ENCODE measurements around the gene BBX.

BBX gene

GRCh38 chr3:107540857-107541256 lies 18.1 kb downstream of the BBX start:
- DNase-seq (ENCODE audit: low read depth), result no peak
- no peak for TF ChIP-seq CTCF (conservative IDR thresholded peaks at IDR 0.05; ENCODE audit: low read depth, low read length)
- no peak overlapping the region for H3K4me3 ChIP-seq (ENCODE audit: low read length)

GRCh38 chr3:107542665-107543064 lies 19.9 kb downstream of the BBX start:
- TF ChIP-seq CTCF (conservative IDR thresholded peaks at IDR 0.05; ENCODE audit: low read depth, low read length), result no peak
- no peak overlapping the region for H3K4me3 ChIP-seq (ENCODE audit: low read length)
- DNase-seq (ENCODE audit: low read depth), result no peak

- DNase-seq (ENCODE audit: low read depth), result no peak
- H3K4me3 ChIP-seq (ENCODE audit: low read length), result no peak overlapping the region
- peak; percentile 45 for TF ChIP-seq CTCF (conservative IDR thresholded peaks at IDR 0.05; ENCODE audit: low read depth, low read length)
Measured at GRCh38 chr3:107543666-107544065, 20.9 kb downstream of the BBX start.

GRCh38 chr3:107545680-107546120 lies 22.9 kb downstream of the BBX start:
- TF ChIP-seq CTCF (conservative IDR thresholded peaks at IDR 0.05; ENCODE audit: low read depth, low read length), result no peak
- no peak overlapping the region for H3K4me3 ChIP-seq (ENCODE audit: low read length)
- no peak for DNase-seq (ENCODE audit: low read depth)

- no peak overlapping the region for H3K4me3 ChIP-seq (ENCODE audit: low read length)
- TF ChIP-seq CTCF (conservative IDR thresholded peaks at IDR 0.05; ENCODE audit: low read depth, low read length), result no peak
- DNase-seq (ENCODE audit: low read depth), result no peak
Measured at GRCh38 chr3:107548601-107549000, 25.8 kb downstream of the BBX start.

GRCh38 chr3:107555359-107555758 lies 32.6 kb downstream of the BBX start:
- H3K4me3 ChIP-seq (ENCODE audit: low read length), result no peak overlapping the region
- no peak for TF ChIP-seq CTCF (conservative IDR thresholded peaks at IDR 0.05; ENCODE audit: low read depth, low read length)
- no peak for DNase-seq (ENCODE audit: low read depth)

GRCh38 chr3:107557743-107558142 lies 35.0 kb downstream of the BBX start:
- DNase-seq (ENCODE audit: low read depth), result no peak

More at GRCh38 chr3:107557743-107558142, 35.0 kb downstream of the BBX start:
- TF ChIP-seq CTCF (conservative IDR thresholded peaks at IDR 0.05; ENCODE audit: low read depth, low read length), result no peak
- H3K4me3 ChIP-seq (ENCODE audit: low read length), result no peak overlapping the region
